GM03348 (cell line): ENCODE data around the gene PLAAT2.
"Not testable (repeated sequence)": the region's sequence is repeated elsewhere in the genome, so short reads cannot be mapped to it uniquely, and the experiment has no call there.

ENCODE experiments used
- DNase-seq: peaks from one replicate; pipeline ENCODE4 v3.0.0; 2012; ENCODE audit warnings: low spot score

Gene PLAAT2

GRCh38 chr11:63578882-63579281 is 15.7 kb upstream of the PLAAT2 start:
- DNase-seq = not testable (repeated sequence)

GRCh38 chr11:63574856-63575602 is 11.8 kb upstream of the PLAAT2 start:
- no peak for DNase-seq

- DNase-seq = peak; percentile 54
Observed at GRCh38 chr11:63573881-63574855, 11.0 kb upstream of the PLAAT2 start.

GRCh38 chr11:63572026-63572688 is 9.0 kb upstream of the PLAAT2 start:
- no peak for DNase-seq

GRCh38 chr11:63569570-63569969 is 6.4 kb upstream of the PLAAT2 start:
- no peak for DNase-seq

GRCh38 chr11:63567044-63567840 is 4.1 kb upstream of the PLAAT2 start:
- peak; percentile 54 for DNase-seq

GRCh38 chr11:63564784-63565350 is 1.7 kb upstream of the PLAAT2 start:
- DNase-seq = no peak

GRCh38 chr11:63564056-63564774 is 1.0 kb upstream of the PLAAT2 start:
- no peak for DNase-seq

GRCh38 chr11:63560506-63561180 is 2.5 kb downstream of the PLAAT2 start:
- no peak for DNase-seq

- DNase-seq = no peak
Observed at GRCh38 chr11:63558459-63559157, 4.6 kb downstream of the PLAAT2 start.

- no peak for DNase-seq
Observed at GRCh38 chr11:63557570-63557969, 5.6 kb downstream of the PLAAT2 start.

GRCh38 chr11:63556404-63557013 is 6.7 kb downstream of the PLAAT2 start:
- DNase-seq = no peak

GRCh38 chr11:63554877-63555223 is 8.3 kb downstream of the PLAAT2 start:
- DNase-seq = no peak

- no peak for DNase-seq
Observed at GRCh38 chr11:63553759-63554158, 9.4 kb downstream of the PLAAT2 start.

- DNase-seq = no peak
Observed at GRCh38 chr11:63552921-63553320, 10.3 kb downstream of the PLAAT2 start.

GRCh38 chr11:63551889-63552266 is 11.3 kb downstream of the PLAAT2 start:
- DNase-seq = no peak

- DNase-seq = no peak
Observed at GRCh38 chr11:63551091-63551888, 11.9 kb downstream of the PLAAT2 start.

GRCh38 chr11:63550156-63550700 is 13.0 kb downstream of the PLAAT2 start:
- not testable (repeated sequence) for DNase-seq
